Omental fat pad (tissue), 4 donors: ENCODE data around the gene NRAS. TPM values are rescaled to one million over a fixed set of nuclear protein-coding genes. Genes with fewer than 3 reads are reported as not detected.

Experiments
- ATAC-seq: fragments of 150-250 bp; one replicate; pipeline ENCODE4 v1.9.1; 2016; ENCODE audit warnings: mild to moderate bottlenecking, moderate library complexity; ENCODE audit not compliant: low FRiP score
- DNase-seq: peaks from one replicate; pipeline ENCODE4 v3.0.0-alpha.2; 2019; ENCODE audit warnings: low spot score
- CTCF ChIP-seq, 3 donors: fragments of 450-650 bp; IDR thresholded peaks; one replicate each; pipeline ENCODE4 v1.5.1; 2016 to 2017; ENCODE audit warnings: antibody characterized with exemption in 3 of 3, mild to moderate bottlenecking in 3 of 3, moderate library complexity in 2 of 3
- total RNA-seq, 4 donors: library from RNA; depleted of rRNA; stranded (reverse); fragments of >200 nt; gene quantifications; one replicate each; pipeline ENCODE4 v1.1.0, GENCODE V29; 2016

Gene NRAS
- total RNA-seq, 4 donors from 2014 or later = 24.1 to 46.2 (median 31.9) TPM

- no peak for DNase-seq
- no peak for TF ChIP-seq CTCF (IDR thresholded peaks at IDR 0.05)
- no peak for ATAC-seq
These were observed 25.6 kb upstream of the NRAS start for GRCh38 chr1:114741963-114742746.

DNA sequence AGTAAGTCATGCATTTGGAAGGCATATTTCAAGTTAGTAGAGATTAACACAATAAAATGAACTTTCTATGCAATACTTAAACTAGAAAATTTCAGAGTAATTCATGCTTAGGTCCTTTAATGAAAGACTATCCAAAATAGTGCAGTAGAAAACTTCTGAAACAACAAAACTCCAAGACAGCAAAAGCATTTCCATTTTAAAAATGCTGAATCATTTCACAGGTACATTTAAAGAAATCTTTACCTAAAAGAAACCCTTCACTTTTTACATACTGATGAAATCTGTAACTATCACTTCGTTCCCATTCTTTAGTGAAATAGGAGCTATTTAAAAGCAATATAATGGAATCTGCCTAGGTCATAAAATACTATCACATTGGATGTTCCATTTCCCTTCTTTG is 23.8 kb upstream of the NRAS start:
- DNase-seq (no peak), ATAC-seq (no peak)
- no peak for TF ChIP-seq CTCF (IDR thresholded peaks at IDR 0.05)

DNA sequence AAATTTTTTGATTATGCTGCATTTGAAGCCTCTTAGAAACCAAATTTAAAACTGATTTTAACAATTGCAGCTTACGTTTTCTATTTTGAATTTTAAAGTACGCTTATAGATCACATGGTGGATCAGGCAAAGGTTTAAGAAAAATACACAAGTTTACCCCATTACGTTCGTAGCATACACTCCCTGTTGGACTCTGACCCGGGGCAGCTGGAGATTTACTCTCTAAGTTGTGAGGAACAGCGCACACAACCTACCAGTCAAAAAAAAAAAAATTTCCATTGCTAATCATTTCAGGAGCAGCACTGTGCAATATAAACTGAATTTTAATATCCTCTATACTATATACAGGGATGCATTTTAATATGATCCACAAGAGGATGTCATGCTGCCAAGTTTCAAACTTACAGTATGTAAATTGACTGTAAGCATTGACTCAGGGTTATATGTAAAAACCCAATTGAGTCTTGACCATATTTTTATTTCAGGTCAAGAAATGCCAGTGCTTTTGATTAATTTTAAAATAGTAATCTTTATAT is 20.8 kb upstream of the NRAS start:
- ATAC-seq (no peak), DNase-seq (no peak)
- no peak for TF ChIP-seq CTCF (IDR thresholded peaks at IDR 0.05)

DNA sequence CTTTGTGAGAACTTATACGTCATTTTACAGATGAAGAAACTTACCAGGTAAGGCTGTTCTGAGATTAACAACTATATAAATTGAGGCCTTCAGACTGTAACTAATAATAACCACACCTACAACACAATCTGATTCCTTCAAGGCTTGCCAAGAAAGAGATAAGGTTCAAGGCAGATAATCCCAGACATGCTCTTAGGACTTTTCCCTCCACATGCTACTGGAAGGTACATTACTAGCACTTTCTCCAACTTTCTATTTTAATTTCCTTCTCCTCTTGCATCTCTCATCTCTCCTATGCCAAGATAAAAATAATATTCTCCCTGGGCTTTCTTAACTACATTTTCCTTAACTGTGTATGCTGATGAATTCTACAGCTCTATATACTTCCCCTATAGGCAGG is 18.9 kb upstream of the NRAS start:
- no peak for TF ChIP-seq CTCF (IDR thresholded peaks at IDR 0.05)
- DNase-seq = no peak
- ATAC-seq = no peak

DNA sequence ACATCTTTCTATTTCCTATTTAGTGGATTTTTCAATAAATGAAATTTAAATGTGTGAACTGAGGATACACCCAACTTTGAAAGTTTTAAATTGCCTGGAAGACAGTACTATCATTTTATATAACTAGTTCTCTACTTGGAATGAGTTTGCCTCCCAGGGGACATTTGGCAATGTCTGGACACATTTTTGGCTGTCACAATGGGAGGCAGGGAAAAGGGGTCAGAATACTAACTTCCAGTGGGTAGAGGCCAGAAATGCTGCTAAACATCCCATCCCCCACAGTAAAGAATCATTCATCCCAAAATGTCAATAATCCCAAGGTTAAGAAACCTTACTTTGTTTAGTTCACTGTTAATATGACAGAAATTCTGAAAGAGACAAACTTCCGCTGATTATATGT is 13.2 kb upstream of the NRAS start:
- TF ChIP-seq CTCF (IDR thresholded peaks at IDR 0.05) = no peak
- ATAC-seq = no peak
- DNase-seq = no peak

DNA sequence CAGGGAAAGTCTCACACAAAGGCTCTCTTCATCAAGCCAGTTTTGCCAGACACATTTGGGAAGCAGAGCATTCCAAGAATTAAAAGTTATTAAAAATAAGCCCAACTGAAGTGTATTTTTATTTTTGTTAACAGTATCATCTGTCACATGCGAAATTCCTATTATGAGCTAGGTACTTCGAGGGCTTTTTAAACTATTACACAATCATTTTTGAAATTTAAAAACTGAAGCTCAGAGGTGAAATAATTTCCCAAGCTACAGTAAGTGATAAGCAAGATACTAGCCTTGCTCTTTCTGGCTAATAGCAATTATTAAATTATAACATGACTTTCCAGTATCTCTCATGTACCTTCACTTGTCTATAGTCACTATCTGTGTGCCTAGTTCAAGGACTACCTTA is 12.0 kb upstream of the NRAS start:
- TF ChIP-seq CTCF (IDR thresholded peaks at IDR 0.05) = no peak
- DNase-seq (no peak), ATAC-seq (no peak)

DNA sequence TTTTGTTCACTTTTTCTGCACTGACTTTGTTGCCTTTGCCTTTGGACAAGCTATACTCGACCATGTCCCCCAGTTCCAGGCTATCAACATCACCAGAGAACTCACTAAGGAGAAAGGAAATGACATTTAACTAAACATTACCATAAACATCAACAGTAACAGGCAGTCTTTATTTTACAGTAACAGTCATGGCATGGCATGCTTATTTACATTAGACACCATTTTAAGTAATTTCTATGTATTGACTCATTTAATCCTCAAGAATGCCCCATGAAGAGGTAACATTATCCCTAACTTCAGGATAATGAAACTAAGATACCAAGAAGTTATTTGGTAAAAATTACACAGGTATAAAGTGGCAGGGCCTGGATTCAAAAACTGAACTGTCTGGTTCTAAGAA is 8.7 kb upstream of the NRAS start:
- no peak for TF ChIP-seq CTCF (IDR thresholded peaks at IDR 0.05)
- ATAC-seq (no peak), DNase-seq (no peak)
